ENCODE measurements around the gene PHF12.

- TF ChIP-seq CTCF (IDR thresholded peaks at IDR 0.05), result no peak
- TF ChIP-seq POLR2A (IDR thresholded peaks at IDR 0.05), result no peak
Measured at GRCh38 chr17:28861393-28862203, 89.7 kb downstream of the PHF12 start.
